OCI-LY3 (cell line): ENCODE results near the gene CBL.

Experiments used
- CTCF ChIP-seq: fragments of 200-600, 300-600 bp; sonication (generic); IDR thresholded peaks from 2 replicates; pipeline ENCODE4 v1.5.1; 2014; ENCODE audit warnings: antibody characterized with exemption, low read length, low read depth
- EZH2phosphoT487 ChIP-seq: fragments of 200-600 bp; shearing (Covaris generic); IDR thresholded peaks from 2 replicates; pipeline ENCODE4 v1.6.1; 2018; ENCODE audit warnings: antibody characterized with exemption, mixed run types, low read depth

GRCh38 chr11:119332111-119332765 is 126.1 kb downstream of the CBL start:
- TF ChIP-seq CTCF (no peak), EZH2phosphoT487 (no peak)
